ENCODE data around the gene EN2.

GRCh38 chr7:155408651-155409586, 49.0 kb upstream of the EN2 start:
- TF ChIP-seq CTCF (conservative IDR thresholded peaks at IDR 0.05; ENCODE audit: low read depth, low read length), result no peak
- TF ChIP-seq USF2 (IDR thresholded peaks at IDR 0.05; ENCODE audit: low read depth, low read length), result no peak
- no peak for TF ChIP-seq CEBPB (IDR thresholded peaks at IDR 0.05; ENCODE audit: low read depth, low read length)
- no peak for TF ChIP-seq RCOR1 (IDR thresholded peaks at IDR 0.05; ENCODE audit: insufficient replicate concordance, low read length)
- no peak for TF ChIP-seq MXI1 (IDR thresholded peaks at IDR 0.05; ENCODE audit: borderline replicate concordance, low read depth, low read length)
- no peak for TF ChIP-seq MAFK (IDR thresholded peaks at IDR 0.05; ENCODE audit: low read depth, low read length)
- no peak for TF ChIP-seq FOS (IDR thresholded peaks at IDR 0.05; ENCODE audit: low read depth, low read length)
- no peak for TF ChIP-seq POLR2A (IDR thresholded peaks at IDR 0.05; ENCODE audit: low read depth, low read length)
- TF ChIP-seq RAD21 (IDR thresholded peaks at IDR 0.05; ENCODE audit: low read length), result no peak
- no peak for TF ChIP-seq MAZ (IDR thresholded peaks at IDR 0.05; ENCODE audit: borderline replicate concordance, low read depth, low read length)
- no peak for TF ChIP-seq ELK1 (IDR thresholded peaks at IDR 0.05; ENCODE audit: borderline replicate concordance, low read depth, low read length)
- TF ChIP-seq NFE2L2 (IDR thresholded peaks at IDR 0.05; ENCODE audit: low read depth, low read length), result no peak
